A673 (cell line): ENCODE data around the gene GUK1.

Experiments
- EZH2 ChIP-seq: fragments of 200-600 bp; sonication (generic); IDR thresholded peaks from 2 replicates; pipeline ENCODE4 v1.6.1; 2017; ENCODE audit warnings: borderline replicate concordance, low read depth, mild to moderate bottlenecking, mixed read lengths, antibody characterized with exemption, low read length; ENCODE audit not compliant: poor library complexity, severe bottlenecking
- TF ChIP-seq, protein P1 (sequence below): fragments of 300-800, 200-600 bp; sonication (generic); conservative IDR thresholded peaks from 2 replicates; pipeline ENCODE4 v1.5.1; 2017; ENCODE audit warnings: low read depth, mild to moderate bottlenecking, antibody characterized with exemption, low read length, moderate library complexity, mixed read lengths

- TF ChIP-seq, protein P1, sequence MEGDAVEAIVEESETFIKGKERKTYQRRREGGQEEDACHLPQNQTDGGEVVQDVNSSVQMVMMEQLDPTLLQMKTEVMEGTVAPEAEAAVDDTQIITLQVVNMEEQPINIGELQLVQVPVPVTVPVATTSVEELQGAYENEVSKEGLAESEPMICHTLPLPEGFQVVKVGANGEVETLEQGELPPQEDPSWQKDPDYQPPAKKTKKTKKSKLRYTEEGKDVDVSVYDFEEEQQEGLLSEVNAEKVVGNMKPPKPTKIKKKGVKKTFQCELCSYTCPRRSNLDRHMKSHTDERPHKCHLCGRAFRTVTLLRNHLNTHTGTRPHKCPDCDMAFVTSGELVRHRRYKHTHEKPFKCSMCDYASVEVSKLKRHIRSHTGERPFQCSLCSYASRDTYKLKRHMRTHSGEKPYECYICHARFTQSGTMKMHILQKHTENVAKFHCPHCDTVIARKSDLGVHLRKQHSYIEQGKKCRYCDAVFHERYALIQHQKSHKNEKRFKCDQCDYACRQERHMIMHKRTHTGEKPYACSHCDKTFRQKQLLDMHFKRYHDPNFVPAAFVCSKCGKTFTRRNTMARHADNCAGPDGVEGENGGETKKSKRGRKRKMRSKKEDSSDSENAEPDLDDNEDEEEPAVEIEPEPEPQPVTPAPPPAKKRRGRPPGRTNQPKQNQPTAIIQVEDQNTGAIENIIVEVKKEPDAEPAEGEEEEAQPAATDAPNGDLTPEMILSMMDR, result no peak
- TF ChIP-seq EZH2, result no peak
These were observed 696 bp downstream of the GUK1 start for GRCh38 chr1:228140724-228141225.
